Measurements from ENCODE around the gene GPR176.

The GPR176 gene

GRCh38 chr15:39869254-39869653 is 50.8 kb downstream of the GPR176 start:
- H2AFZ ChIP-seq (ENCODE audit: low read length), result no peak overlapping the region
- no peaks in the 10 kb centered on the region for H3K27me3 ChIP-seq (ENCODE audit: insufficient read depth, low read length, poor library complexity, severe bottlenecking)
- H3K4me3 ChIP-seq (ENCODE audit: low read length, poor library complexity, severe bottlenecking), result no peak overlapping the region
- no peaks in the 10 kb centered on the region for H3K9me2 ChIP-seq (replicated peaks; ENCODE audit: low read depth, low read length)
- H3F3A ChIP-seq (ENCODE audit: low read depth), result 0 out of 2 replicates have a peak, but pooled peaks cover 4% of the 10 kb centered on the region
- H3K79me2 ChIP-seq (ENCODE audit: insufficient read depth, low read length), result no peaks in the 10 kb centered on the region
- no peak overlapping the region for H3K4me2 ChIP-seq (ENCODE audit: low read depth, low read length, poor library complexity, severe bottlenecking)
- H3K36me3 ChIP-seq (ENCODE audit: insufficient read depth, low read length), result no peaks in the 10 kb centered on the region
- no peaks in the 10 kb centered on the region for H4K20me1 ChIP-seq (ENCODE audit: insufficient read depth, low read length, poor library complexity, severe bottlenecking)
- H3K9ac ChIP-seq (ENCODE audit: low read depth, low read length, poor library complexity, severe bottlenecking), result no peak overlapping the region
- no peak for TF ChIP-seq CTCF (conservative IDR thresholded peaks at IDR 0.05; ENCODE audit: low read length)
- TF ChIP-seq EZH2phosphoT487 (IDR thresholded peaks at IDR 0.05; ENCODE audit: borderline replicate concordance), result no peak
- H3K4me1 ChIP-seq (ENCODE audit: insufficient read depth, low read length, poor library complexity, severe bottlenecking), result peaks cover 20% of the 10 kb centered on the region
- H3K9me3 ChIP-seq (ENCODE audit: insufficient read depth, low read depth, low read length), result no peaks in the 10 kb centered on the region

GRCh38 chr15:39868396-39868795 is 51.7 kb downstream of the GPR176 start:
- H3K9ac ChIP-seq (ENCODE audit: low read depth, low read length, poor library complexity, severe bottlenecking), result no peak overlapping the region
- no peak overlapping the region for H3K4me3 ChIP-seq (ENCODE audit: low read length, poor library complexity, severe bottlenecking)
- H3K36me3 ChIP-seq (ENCODE audit: insufficient read depth, low read length), result no peaks in the 10 kb centered on the region
- no peaks in the 10 kb centered on the region for H3K27me3 ChIP-seq (ENCODE audit: insufficient read depth, low read length, poor library complexity, severe bottlenecking)
- TF ChIP-seq CTCF (conservative IDR thresholded peaks at IDR 0.05; ENCODE audit: low read length) (no peak), EZH2phosphoT487 (IDR thresholded peaks at IDR 0.05; ENCODE audit: borderline replicate concordance) (no peak)
- no peaks in the 10 kb centered on the region for H3K9me3 ChIP-seq (ENCODE audit: insufficient read depth, low read depth, low read length)
- 0 out of 2 replicates have a peak, but pooled peaks cover 4% of the 10 kb centered on the region for H3F3A ChIP-seq (ENCODE audit: low read depth)
- no peak overlapping the region for H3K4me2 ChIP-seq (ENCODE audit: low read depth, low read length, poor library complexity, severe bottlenecking)
- no peak overlapping the region for H2AFZ ChIP-seq (ENCODE audit: low read length)
- H4K20me1 ChIP-seq (ENCODE audit: insufficient read depth, low read length, poor library complexity, severe bottlenecking), result no peaks in the 10 kb centered on the region
- no peaks in the 10 kb centered on the region for H3K79me2 ChIP-seq (ENCODE audit: insufficient read depth, low read length)
- H3K4me1 ChIP-seq (ENCODE audit: insufficient read depth, low read length, poor library complexity, severe bottlenecking), result peaks cover 27% of the 10 kb centered on the region
- no peaks in the 10 kb centered on the region for H3K9me2 ChIP-seq (replicated peaks; ENCODE audit: low read depth, low read length)

- no peaks in the 10 kb centered on the region for H3K79me2 ChIP-seq (ENCODE audit: insufficient read depth, low read length)
- peak overlapping the region; percentile 33 for H3K4me2 ChIP-seq (ENCODE audit: low read depth, low read length, poor library complexity, severe bottlenecking)
- TF ChIP-seq CTCF (conservative IDR thresholded peaks at IDR 0.05; ENCODE audit: low read length) (no peak), EZH2phosphoT487 (IDR thresholded peaks at IDR 0.05; ENCODE audit: borderline replicate concordance) (no peak)
- no peak overlapping the region for H3K9ac ChIP-seq (ENCODE audit: low read depth, low read length, poor library complexity, severe bottlenecking)
- peaks cover 13% of the 10 kb centered on the region for H3K4me1 ChIP-seq (ENCODE audit: insufficient read depth, low read length, poor library complexity, severe bottlenecking)
- no peaks in the 10 kb centered on the region for H4K20me1 ChIP-seq (ENCODE audit: insufficient read depth, low read length, poor library complexity, severe bottlenecking)
- H3K9me3 ChIP-seq (ENCODE audit: insufficient read depth, low read depth, low read length), result no peaks in the 10 kb centered on the region
- no peaks in the 10 kb centered on the region for H3K27me3 ChIP-seq (ENCODE audit: insufficient read depth, low read length, poor library complexity, severe bottlenecking)
- H3F3A ChIP-seq (ENCODE audit: low read depth), result no peaks in the 10 kb centered on the region
- no peaks in the 10 kb centered on the region for H3K9me2 ChIP-seq (replicated peaks; ENCODE audit: low read depth, low read length)
- no peak overlapping the region for H2AFZ ChIP-seq (ENCODE audit: low read length)
- H3K36me3 ChIP-seq (ENCODE audit: insufficient read depth, low read length), result no peaks in the 10 kb centered on the region
- no peak overlapping the region for H3K4me3 ChIP-seq (ENCODE audit: low read length, poor library complexity, severe bottlenecking)
These were observed 56.0 kb downstream of the GPR176 start for GRCh38 chr15:39864116-39864515.
